Nephron progenitor cell (in vitro differentiated cells): Measurements from ENCODE around the gene GRID2.

Experiments used
- DNase-seq: peaks from one replicate; pipeline ENCODE4 v3.0.0; 2021
- H3K27ac Mint-ChIP-seq: 2 replicates; pipeline ENCODE4 v1.8.0; 2021; ENCODE audit warnings: mild to moderate bottlenecking, moderate library complexity, mixed read lengths
- H3K27me3 Mint-ChIP-seq: 2 replicates; pipeline ENCODE4 v1.8.0; 2021; ENCODE audit warnings: mild to moderate bottlenecking, low read depth, mixed read lengths; ENCODE audit not compliant: poor library complexity
- H3K36me3 Mint-ChIP-seq: 2 replicates; pipeline ENCODE4 v1.8.0; 2021; ENCODE audit warnings: low read depth, mixed read lengths
- H3K4me1 Mint-ChIP-seq: 2 replicates; pipeline ENCODE4 v1.8.0; 2021; ENCODE audit warnings: mixed read lengths
- H3K4me3 Mint-ChIP-seq: 2 replicates; pipeline ENCODE4 v1.8.0; 2021; ENCODE audit warnings: mild to moderate bottlenecking, moderate library complexity, mixed read lengths
- H3K9me3 Mint-ChIP-seq: 2 replicates; pipeline ENCODE4 v1.8.0; 2021; ENCODE audit warnings: mild to moderate bottlenecking, moderate library complexity, mixed read lengths
- CTCF ChIP-seq: fragments of 200-600 bp; sonication (generic); IDR thresholded peaks from 2 replicates; pipeline ENCODE4 v1.5.0; 2021; ENCODE audit warnings: antibody characterized with exemption

The GRID2 gene

GRCh38 chr4:92506933-92507332, 203.2 kb downstream of the GRID2 start:
- TF ChIP-seq CTCF, result no peak
- no peaks in the 10 kb centered on the region for H3K36me3 Mint-ChIP-seq
- no peak overlapping the region for H3K4me3 Mint-ChIP-seq
- no peaks in the 10 kb centered on the region for H3K4me1 Mint-ChIP-seq
- H3K9me3 Mint-ChIP-seq, result no peaks in the 10 kb centered on the region
- H3K27ac Mint-ChIP-seq, result no peak overlapping the region
- H3K27me3 Mint-ChIP-seq, result peaks cover 6% of the 10 kb centered on the region
- DNase-seq, result no peak

GRCh38 chr4:92514627-92515026, 210.9 kb downstream of the GRID2 start:
- no peak for DNase-seq

GRCh38 chr4:92516450-92516849, 212.7 kb downstream of the GRID2 start:
- DNase-seq, result no peak
- no peak overlapping the region for H3K4me3 Mint-ChIP-seq
- H3K27me3 Mint-ChIP-seq, result peaks cover 3% of the 10 kb centered on the region
- no peak overlapping the region for H3K27ac Mint-ChIP-seq
- H3K9me3 Mint-ChIP-seq, result no peaks in the 10 kb centered on the region
- no peaks in the 10 kb centered on the region for H3K36me3 Mint-ChIP-seq
- no peak for TF ChIP-seq CTCF
- H3K4me1 Mint-ChIP-seq, result no peaks in the 10 kb centered on the region

More at GRCh38 chr4:92514627-92515026, 210.9 kb downstream of the GRID2 start:
- no peaks in the 10 kb centered on the region for H3K4me1 Mint-ChIP-seq
- no peaks in the 10 kb centered on the region for H3K9me3 Mint-ChIP-seq
- no peak for TF ChIP-seq CTCF
- no peak overlapping the region for H3K27ac Mint-ChIP-seq
- H3K36me3 Mint-ChIP-seq, result no peaks in the 10 kb centered on the region
- peaks cover 3% of the 10 kb centered on the region for H3K27me3 Mint-ChIP-seq
- no peak overlapping the region for H3K4me3 Mint-ChIP-seq

GRCh38 chr4:92519727-92520126, 216.0 kb downstream of the GRID2 start:
- no peaks in the 10 kb centered on the region for H3K27me3 Mint-ChIP-seq
- H3K4me3 Mint-ChIP-seq, result no peak overlapping the region
- no peak for TF ChIP-seq CTCF
- H3K4me1 Mint-ChIP-seq, result no peaks in the 10 kb centered on the region
- no peaks in the 10 kb centered on the region for H3K9me3 Mint-ChIP-seq
- no peaks in the 10 kb centered on the region for H3K36me3 Mint-ChIP-seq
- no peak for DNase-seq
- no peak overlapping the region for H3K27ac Mint-ChIP-seq

- no peak overlapping the region for H3K27ac Mint-ChIP-seq
- no peaks in the 10 kb centered on the region for H3K4me1 Mint-ChIP-seq
- H3K4me3 Mint-ChIP-seq, result no peak overlapping the region
- H3K36me3 Mint-ChIP-seq, result no peaks in the 10 kb centered on the region
- no peaks in the 10 kb centered on the region for H3K27me3 Mint-ChIP-seq
- H3K9me3 Mint-ChIP-seq, result no peaks in the 10 kb centered on the region
- DNase-seq, result no peak
- TF ChIP-seq CTCF, result no peak
Observed at GRCh38 chr4:92520563-92520962, 216.8 kb downstream of the GRID2 start.

DNA sequence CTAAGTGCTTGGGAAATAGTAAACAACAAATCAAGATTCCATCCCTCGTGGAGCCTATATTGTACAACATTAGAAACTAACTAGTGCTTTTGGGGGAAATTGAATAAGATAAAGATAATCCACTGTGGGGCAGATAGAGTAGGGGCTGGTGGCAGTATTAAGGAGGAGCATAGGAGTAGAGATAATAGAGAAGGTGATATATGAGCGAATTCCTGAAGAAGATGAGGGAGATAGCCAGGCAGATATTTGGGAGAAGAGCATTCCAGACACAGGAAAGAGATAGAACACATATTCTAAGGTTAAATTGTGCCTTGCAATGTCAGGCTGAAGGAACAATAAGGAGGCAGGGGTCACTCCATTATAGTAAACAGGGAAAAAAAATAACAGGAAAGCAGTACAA, 218.2 kb downstream of the GRID2 start:
- no peaks in the 10 kb centered on the region for H3K36me3 Mint-ChIP-seq
- no peak overlapping the region for H3K27ac Mint-ChIP-seq
- H3K27me3 Mint-ChIP-seq, result no peaks in the 10 kb centered on the region
- H3K4me3 Mint-ChIP-seq, result no peak overlapping the region
- H3K4me1 Mint-ChIP-seq, result no peaks in the 10 kb centered on the region
- TF ChIP-seq CTCF, result no peak
- no peak for DNase-seq
- H3K9me3 Mint-ChIP-seq, result no peaks in the 10 kb centered on the region
